ENCODE measurements around the gene EYS. TPM values are rescaled to one million over a fixed set of nuclear protein-coding genes. Genes with fewer than 3 reads are reported as not detected.
A peak's percentile ranks its signal among the peaks of the same experiment; 100 is the strongest.

Gene EYS
- total and polyA plus RNA-seq, 2 of the 13 experiments (the other 11 are each of a cell fraction or from before 2014, with no cell fraction given): 0.04 to 0.07 TPM

- no peak overlapping the region for H3K27ac ChIP-seq (ENCODE audit: extremely low read length, insufficient read depth, low read length)
- no peaks in the 10 kb centered on the region for H3K79me2 ChIP-seq (ENCODE audit: insufficient read depth, low read length)
- no peak overlapping the region for H3K4me2 ChIP-seq (ENCODE audit: low read depth, low read length)
- no peaks in the 10 kb centered on the region for H3K36me3 ChIP-seq (replicated peaks in 1 of 2; ENCODE audit: control insufficient read depth in 1 of 2, insufficient read depth in 2 of 2, low read length in 2 of 2)
- no peaks in the 10 kb centered on the region for H3K27me3 ChIP-seq (ENCODE audit: control insufficient read depth in 1 of 2, insufficient read depth in 2 of 2, low read length in 2 of 2)
- 0 out of 2 replicates have a peak, but pooled peaks cover 5% of the 10 kb centered on the region for H3K9me3 ChIP-seq (ENCODE audit: low read length)
- ATAC-seq (no peak), DNase-seq (ENCODE audit: low spot score) (no peak), FAIRE-seq (no peak)
- intact Hi-C loops (cut with micrococcal nuclease; ENCODE audit: unreplicated experiment): no loop called here
- ChIA-PET POLR2A (no interaction called here), CTCF (ENCODE audit: low intra/inter-chr PET ratio, low total read pairs) (no interaction called here)
- H3K4me3 ChIP-seq (replicated peaks in 1 of 3; ENCODE audit: insufficient read depth in 1 of 3, low read depth in 2 of 3, low read length in 3 of 3): no peak overlapping the region
- 0% methylated on average over 2 of the region's 2 CpGs for WGBS (ENCODE audit: low lambda C conversion rate)
- BruUV-seq (replicated peaks): no TSS peak
- no peaks in the 10 kb centered on the region for H4K20me1 ChIP-seq (ENCODE audit: insufficient read depth, low read length)
- TF ChIP-seq MTA3 (CRISPR knock-in tag; IDR thresholded peaks at IDR 0.05) (no peak), MAFF (IDR thresholded peaks at IDR 0.05; ENCODE audit: low read depth, low read length) (peak; percentile 60), MAFK (conservative IDR thresholded peaks at IDR 0.05 in 1 of 2, IDR thresholded peaks at IDR 0.05 in 1 of 2; ENCODE audit: low read length in 2 of 2) (peak; percentile 48 to 74; a peak in 3 of 4 replicates)
- no peaks in the 10 kb centered on the region for H3K4me1 ChIP-seq (ENCODE audit: insufficient read depth, low read length)
- in situ Hi-C loops (cut with HindIII; ENCODE audit: extremely low pct_ligation_motif_present, low pct_unique_long_range_greater_than_20kb): no loop called here
- H2AFZ ChIP-seq (ENCODE audit: low read length): no peak overlapping the region
- H3K9ac ChIP-seq (ENCODE audit: insufficient read depth, low read depth, low read length): no peak overlapping the region
Measured at GRCh38 chr6:64437996-64438395, 1269.0 kb downstream of the EYS start.

GRCh38 chr6:64429926-64430325 lies 1277.1 kb downstream of the EYS start:
- no peak for DNase-seq (ENCODE audit: low spot score)
- in situ Hi-C loops (cut with HindIII; ENCODE audit: extremely low pct_ligation_motif_present, low pct_unique_long_range_greater_than_20kb) (no loop called here), intact Hi-C loops (cut with micrococcal nuclease; ENCODE audit: unreplicated experiment) (no loop called here)
- POLR2A ChIA-PET: no interaction called here
- no peak overlapping the region for H2AFZ ChIP-seq (ENCODE audit: low read length)
- H3K79me2 ChIP-seq (ENCODE audit: insufficient read depth, low read length): no peaks in the 10 kb centered on the region
- no peaks in the 10 kb centered on the region for H3K9me3 ChIP-seq (ENCODE audit: low read length)
- ATAC-seq: no peak
- no peak for FAIRE-seq
- H3K9ac ChIP-seq (ENCODE audit: insufficient read depth, low read depth, low read length): no peak overlapping the region
- H3K27ac ChIP-seq (ENCODE audit: extremely low read length, insufficient read depth, low read length): no peak overlapping the region
- H3K36me3 ChIP-seq (replicated peaks in 1 of 2; ENCODE audit: control insufficient read depth in 1 of 2, insufficient read depth in 2 of 2, low read length in 2 of 2): no peaks in the 10 kb centered on the region
- BruUV-seq (replicated peaks): no TSS peak
- no peaks in the 10 kb centered on the region for H4K20me1 ChIP-seq (ENCODE audit: insufficient read depth, low read length)
- H3K4me3 ChIP-seq (replicated peaks in 1 of 3; ENCODE audit: insufficient read depth in 1 of 3, low read depth in 2 of 3, low read length in 3 of 3): no peak overlapping the region
- WGBS (ENCODE audit: low lambda C conversion rate): 0% methylated on average over 1 of the region's 1 CpG
- H3K27me3 ChIP-seq (ENCODE audit: control insufficient read depth in 1 of 2, insufficient read depth in 2 of 2, low read length in 2 of 2): no peaks in the 10 kb centered on the region
- CTCF ChIA-PET (ENCODE audit: low intra/inter-chr PET ratio, low total read pairs): no interaction called here
- H3K4me1 ChIP-seq (ENCODE audit: insufficient read depth, low read length): no peaks in the 10 kb centered on the region
- no peak overlapping the region for H3K4me2 ChIP-seq (ENCODE audit: low read depth, low read length)
- TF ChIP-seq ZBTB37 (CRISPR knock-in tag; IDR thresholded peaks at IDR 0.05) (no peak), NR0B2 (CRISPR knock-in tag; IDR thresholded peaks at IDR 0.05) (no peak), DZIP1 (CRISPR knock-in tag; IDR thresholded peaks at IDR 0.05) (no peak), ZNF710 (CRISPR knock-in tag; IDR thresholded peaks at IDR 0.05; ENCODE audit: borderline replicate concordance) (no peak)

Measured in HepG2 (cell line).